CD4-positive, alpha-beta T cell treated with Interleukin-2 at 100 ng/mL for 4 hours (primary cell): ENCODE results near the gene DDX53.

ENCODE experiments used
- DNase-seq: peaks from one replicate; pipeline ENCODE4 v3.0.0-alpha.2; 2020; ENCODE audit warnings: low spot score

The DDX53 gene

GRCh38 chrX:23048806-23049573 is 49.2 kb downstream of the DDX53 start:
- no peak for DNase-seq

GRCh38 chrX:23052324-23052723 is 52.6 kb downstream of the DDX53 start:
- no peak for DNase-seq
